Brain microvascular endothelial cell (primary cell): ENCODE measurements around the gene DDTL.

ENCODE experiments used
- DNase-seq: peaks from one replicate; pipeline ENCODE4 v3.0.0-alpha.2; 2020
- H3K27ac ChIP-seq: fragments of 250-450 bp; sonication (Bioruptor Pico); 2 replicates; pipeline ENCODE4 v1.5.1; 2020; ENCODE audit warnings: mild to moderate bottlenecking, moderate library complexity
- H3K27me3 ChIP-seq: fragments of 250-450 bp; sonication (Bioruptor Pico); replicated peaks from 2 replicates; pipeline ENCODE4 v1.5.1; 2020; ENCODE audit warnings: mild to moderate bottlenecking
- H3K36me3 ChIP-seq: fragments of 250-450 bp; sonication (Bioruptor Pico); replicated peaks from 2 replicates; pipeline ENCODE4 v1.5.1; 2020; ENCODE audit warnings: mild to moderate bottlenecking
- H3K4me3 ChIP-seq: 2 replicates; pipeline ENCODE4 v1.5.1; 2011; ENCODE audit warnings: low read depth, mild to moderate bottlenecking, control low read depth, low read length, moderate library complexity
- CTCF ChIP-seq: IDR thresholded peaks from 2 replicates; pipeline ENCODE4 v1.5.1; 2011; ENCODE audit warnings: low read depth, mild to moderate bottlenecking, moderate library complexity, low read length, control low read depth, inconsistent platforms; ENCODE audit errors: missing control alignments
- in situ Hi-C: cut with HindIII; loops from 2 replicates; pipeline ENCODE4 v1.10.0; 2017; ENCODE audit warnings: low sequenced_read_pairs, low pct_ligation_motif_present

The DDTL gene

GRCh38 chr22:24001314-24001713 is 34.6 kb downstream of the DDTL start:
- no peak for DNase-seq
- Histone ChIP-seq H3K27me3 (no peaks in the 10 kb centered on the region), H3K27ac (no peak overlapping the region), H3K4me3 (no peak overlapping the region), H3K36me3 (no peaks in the 10 kb centered on the region)
- in situ Hi-C loops, result no loop called here
- no peak for TF ChIP-seq CTCF

- no peak for DNase-seq
- TF ChIP-seq CTCF, result no peak
- Histone ChIP-seq H3K27me3 (no peaks in the 10 kb centered on the region), H3K36me3 (no peaks in the 10 kb centered on the region), H3K4me3 (no peak overlapping the region), H3K27ac (no peak overlapping the region)
- in situ Hi-C loops, result no loop called here
These were observed 35.6 kb downstream of the DDTL start for GRCh38 chr22:24002272-24002671.

- H3K27me3 ChIP-seq, result no peaks in the 10 kb centered on the region
- TF ChIP-seq CTCF, result no peak
- H3K27ac ChIP-seq, result no peak overlapping the region
- in situ Hi-C loops, result no loop called here
- no peak for DNase-seq
- H3K36me3 ChIP-seq, result no peaks in the 10 kb centered on the region
- no peak overlapping the region for H3K4me3 ChIP-seq
These were observed 36.2 kb downstream of the DDTL start for GRCh38 chr22:24002851-24003250.

- in situ Hi-C loops, result no loop called here
- Histone ChIP-seq H3K36me3 (no peaks in the 10 kb centered on the region), H3K4me3 (no peak overlapping the region), H3K27me3 (no peaks in the 10 kb centered on the region), H3K27ac (no peak overlapping the region)
- no peak for TF ChIP-seq CTCF
- DNase-seq, result no peak
These were observed 37.2 kb downstream of the DDTL start for GRCh38 chr22:24003887-24004286.

GRCh38 chr22:24005201-24005600 is 38.5 kb downstream of the DDTL start, which contains the start of gene GSTT4:
GSTT4 (minus strand) TSS chr22:24005453; CDS start chr22:24005356, 97 bp downstream.
- no peak for TF ChIP-seq CTCF
- Histone ChIP-seq H3K36me3 (no peaks in the 10 kb centered on the region), H3K4me3 (no peak within 1 kb of the TSS), H3K27ac (no peak within 1 kb of the TSS), H3K27me3 (no peaks in the 10 kb centered on the region)
- in situ Hi-C loops, result loop anchor here (5.0 kb wide), 1 partner anchor 52 kb away; no protein-coding TSS in a partner anchor
- no peak for DNase-seq

- Histone ChIP-seq H3K4me3 (no peak overlapping the region), H3K27ac (no peak overlapping the region), H3K27me3 (no peaks in the 10 kb centered on the region), H3K36me3 (no peaks in the 10 kb centered on the region)
- TF ChIP-seq CTCF, result no peak
- in situ Hi-C loops, result loop anchor here (5.0 kb wide), 1 partner anchor 51 kb away; no protein-coding TSS in a partner anchor
- DNase-seq, result no peak
These were observed 39.7 kb downstream of the DDTL start for GRCh38 chr22:24006207-24006913.
